Muscle of leg (tissue), 11 donors: ENCODE results near the gene ETV2. TPM values are rescaled to one million over a fixed set of nuclear protein-coding genes. Genes with fewer than 3 reads are reported as not detected.

Experiments
- DNase-seq: peaks from one replicate; pipeline ENCODE4 v3.0.0; 2013
- H3K27ac ChIP-seq: one replicate; pipeline ENCODE4 v1.5.1; 2013; ENCODE audit warnings: mild to moderate bottlenecking, low read length, control low read depth
- H3K27me3 ChIP-seq: one replicate; pipeline ENCODE4 v1.6.1; 2013; ENCODE audit warnings: low read length; ENCODE audit not compliant: control insufficient read depth, insufficient read depth
- H3K36me3 ChIP-seq: one replicate; pipeline ENCODE4 v1.6.1; 2013; ENCODE audit warnings: low read length; ENCODE audit not compliant: control insufficient read depth, insufficient read depth
- H3K4me1 ChIP-seq: one replicate; pipeline ENCODE4 v1.6.1; 2013; ENCODE audit warnings: low read length; ENCODE audit not compliant: control insufficient read depth, insufficient read depth
- H3K4me3 ChIP-seq: one replicate; pipeline ENCODE4 v1.5.1; 2013; ENCODE audit warnings: low read length, control low read depth
- H3K9me3 ChIP-seq: replicated peaks from 2 replicates; pipeline ENCODE4 v1.6.1; 2013; ENCODE audit warnings: low read depth, low read length; ENCODE audit not compliant: control insufficient read depth
- WGBS: methylation state at CpG from one replicate; pipeline ENCODE4 v1.1.5; 2013; ENCODE audit warnings: missing lambda C conversion rate; ENCODE audit not compliant: insufficient coverage; 5-methylcytosine and 5-hydroxymethylcytosine counted together
- polyA plus RNA-seq, 8 donors: library from polyadenylated mRNA; unstranded; fragments of 120-200 nt; gene quantifications; one replicate each; pipeline versions ENCODE4 v1.2.1 to v1.2.3, GENCODE V29; 2013; ENCODE audit warnings: inconsistent platforms in 1 of 8, low replicate concordance in 1 of 8; ENCODE audit not compliant: insufficient read length in 8 of 8, insufficient read depth in 1 of 8
- total RNA-seq: library from RNA; stranded (reverse); fragments of 120-200 nt; gene quantifications from one replicate; pipeline ENCODE4 v1.2.4, GENCODE V29; 2013

ETV2 gene
- total and polyA plus RNA-seq, 9 donors = 1.6 to 4.9 (median 3.1) TPM

- H3K9me3 ChIP-seq = peaks cover 5% of the 10 kb centered on the region
- no peaks in the 10 kb centered on the region for H3K36me3 ChIP-seq
- no peaks in the 10 kb centered on the region for H3K27me3 ChIP-seq
- DNase-seq = no peak
- H3K4me1 ChIP-seq = peaks cover 11% of the 10 kb centered on the region
- WGBS = 50% methylated on average over 1 of the region's 2 CpGs
- H3K4me3 ChIP-seq = no peak overlapping the region
- no peak overlapping the region for H3K27ac ChIP-seq
Measured at GRCh38 chr19:35608251-35608650, 33.3 kb upstream of the ETV2 start.

GRCh38 chr19:35609851-35610353 is 31.6 kb upstream of the ETV2 start:
- Histone ChIP-seq H3K4me3 (no peak overlapping the region), H3K9me3 (peaks cover 5% of the 10 kb centered on the region), H3K4me1 (peaks cover 15% of the 10 kb centered on the region), H3K27me3 (no peaks in the 10 kb centered on the region), H3K36me3 (peaks cover 3% of the 10 kb centered on the region), H3K27ac (no peak overlapping the region)
- 64% methylated on average over 4 of the region's 6 CpGs for whole genome bisulfite sequencing
- DNase-seq = no peak

GRCh38 chr19:35612224-35612558 is 29.4 kb upstream of the ETV2 start:
- 58% methylated on average over 2 of the region's 9 CpGs for WGBS
- peak overlapping the region; percentile 95 for H3K4me3 ChIP-seq
- peaks cover 15% of the 10 kb centered on the region for H3K4me1 ChIP-seq
- peaks cover 16% of the 10 kb centered on the region for H3K36me3 ChIP-seq
- peaks cover 5% of the 10 kb centered on the region for H3K9me3 ChIP-seq
- no peak overlapping the region for H3K27ac ChIP-seq
- no peak for DNase-seq
- H3K27me3 ChIP-seq = no peaks in the 10 kb centered on the region

GRCh38 chr19:35612559-35613321 is 28.8 kb upstream of the ETV2 start, which contains the start of gene HAUS5:
Gene HAUS5 (plus strand): TSS chr19:35612735. CDS start chr19:35612795, 60 bp downstream.
- 0% methylated on average over 30 of the region's 47 CpGs for WGBS
- Histone ChIP-seq H3K27me3 (no peaks in the 10 kb centered on the region), H3K27ac (no peak within 1 kb of the TSS), H3K36me3 (peaks cover 21% of the 10 kb centered on the region), H3K9me3 (peaks cover 3% of the 10 kb centered on the region), H3K4me3 (peak within 1 kb of the TSS; percentile 95), H3K4me1 (peaks cover 15% of the 10 kb centered on the region)
- peak; percentile 96 for DNase-seq

- H3K9me3 ChIP-seq = no peaks in the 10 kb centered on the region
- H3K27me3 ChIP-seq = no peaks in the 10 kb centered on the region
- H3K36me3 ChIP-seq = peaks cover 26% of the 10 kb centered on the region
- H3K4me3 ChIP-seq = peak overlapping the region; percentile 95
- no peak for DNase-seq
- no peak overlapping the region for H3K27ac ChIP-seq
- 63% methylated on average over 1 of the region's 1 CpG for WGBS
- peaks cover 15% of the 10 kb centered on the region for H3K4me1 ChIP-seq
Measured at GRCh38 chr19:35613574-35613973, 28.0 kb upstream of the ETV2 start.

GRCh38 chr19:35615036-35615435 is 26.5 kb upstream of the ETV2 start:
- H3K4me1 ChIP-seq = peaks cover 15% of the 10 kb centered on the region
- H3K36me3 ChIP-seq = peaks cover 32% of the 10 kb centered on the region
- DNase-seq = no peak
- H3K9me3 ChIP-seq = no peaks in the 10 kb centered on the region
- H3K27ac ChIP-seq = no peak overlapping the region
- WGBS = 94% methylated on average over 17 of the region's 17 CpGs
- H3K4me3 ChIP-seq = no peak overlapping the region
- H3K27me3 ChIP-seq = no peaks in the 10 kb centered on the region

- H3K27ac ChIP-seq = no peak overlapping the region
- 77% methylated on average over 7 of the region's 7 CpGs for WGBS
- no peak overlapping the region for H3K4me3 ChIP-seq
- H3K9me3 ChIP-seq = no peaks in the 10 kb centered on the region
- H3K4me1 ChIP-seq = no peaks in the 10 kb centered on the region
- DNase-seq = no peak
- peaks cover 41% of the 10 kb centered on the region for H3K36me3 ChIP-seq
- no peaks in the 10 kb centered on the region for H3K27me3 ChIP-seq
Measured at GRCh38 chr19:35618857-35619256, 22.7 kb upstream of the ETV2 start.

GRCh38 chr19:35619290-35619923 is 22.1 kb upstream of the ETV2 start:
- Histone ChIP-seq H3K36me3 (peaks cover 41% of the 10 kb centered on the region), H3K27ac (no peak overlapping the region), H3K4me3 (no peak overlapping the region), H3K27me3 (no peaks in the 10 kb centered on the region), H3K4me1 (no peaks in the 10 kb centered on the region), H3K9me3 (no peaks in the 10 kb centered on the region)
- WGBS = 98% methylated on average over 7 of the region's 12 CpGs
- no peak for DNase-seq

GRCh38 chr19:35620001-35620400 is 21.5 kb upstream of the ETV2 start:
- no peak overlapping the region for H3K27ac ChIP-seq
- no peaks in the 10 kb centered on the region for H3K27me3 ChIP-seq
- no peaks in the 10 kb centered on the region for H3K9me3 ChIP-seq
- H3K4me3 ChIP-seq = no peak overlapping the region
- H3K4me1 ChIP-seq = no peaks in the 10 kb centered on the region
- 89% methylated on average over 17 of the region's 17 CpGs for WGBS
- DNase-seq = no peak
- H3K36me3 ChIP-seq = peaks cover 38% of the 10 kb centered on the region

GRCh38 chr19:35621708-35622107 is 19.8 kb upstream of the ETV2 start:
- Histone ChIP-seq H3K36me3 (peaks cover 29% of the 10 kb centered on the region), H3K27ac (no peak overlapping the region), H3K4me1 (no peaks in the 10 kb centered on the region), H3K27me3 (no peaks in the 10 kb centered on the region), H3K9me3 (no peaks in the 10 kb centered on the region), H3K4me3 (no peak overlapping the region)
- 89% methylated on average over 9 of the region's 9 CpGs for WGBS
- no peak for DNase-seq
